GM12878 (cell line): ENCODE measurements around the gene COL4A1. TPM values are rescaled to one million over a fixed set of nuclear protein-coding genes. Genes with fewer than 3 reads are reported as not detected.

Experiments used
- ATAC-seq: fragments of 200-7000 bp; cut with Tn5 transposase; 3 replicates; pipeline ENCODE4 v1.9.1; 2020; ENCODE audit warnings: mild to moderate bottlenecking, moderate library complexity
- BruUV-seq: library from RNA; stranded (reverse); fragments of 400-500 nt; replicated peaks from 2 replicates; lab custom pipeline; 2021; lab: Mats Ljungman, UMichigan
- CTCF ChIA-PET: fragments of 300-600 bp; sonication (Branson Sonifier 250); formaldehyde crosslinking; extraction: SDS; loops from one replicate; lab custom pipeline; 2021; ENCODE audit warnings: inconsistent platforms; lab: Yijun Ruan, JAX
- POLR2A ChIA-PET: fragments of 350-600 bp; formaldehyde crosslinking; extraction: SDS; loops from one replicate; lab custom pipeline; 2021; ENCODE audit warnings: inconsistent platforms; lab: Charles Lee
- RAD21 ChIA-PET: fragments of 300-600 bp; sonication (Branson Sonifier 250); formaldehyde crosslinking; loops from one replicate; lab custom pipeline; 2023; ENCODE audit warnings: antibody characterized with exemption; ENCODE audit not compliant: unreplicated experiment; lab: Charles Lee
- SMC1A ChIA-PET: fragments of 300-600 bp; sonication (Branson Sonifier 250); formaldehyde crosslinking; loops from one replicate; lab custom pipeline; 2023; ENCODE audit not compliant: unreplicated experiment, uncharacterized antibody; lab: Charles Lee
- DNase-seq: peaks from one replicate; pipeline ENCODE4 v3.0.0-alpha.2; 2011; ENCODE audit warnings: low read depth, low spot score
- FAIRE-seq: peaks from 3 replicates; lab custom pipeline; 2011; peaks lifted over from hg19 to GRCh38; lab: Jason Lieb, UNC
- H2AFZ ChIP-seq: 2 replicates; pipeline ENCODE4 v1.6.0; 2011; ENCODE audit warnings: low read depth, low read length, control low read depth; ENCODE audit not compliant: control insufficient read depth
- H3K27ac ChIP-seq: 2 replicates; pipeline ENCODE4 v1.5.1; 2011; ENCODE audit warnings: control low read depth; ENCODE audit not compliant: control insufficient read depth, insufficient read depth
- H3K27me3 ChIP-seq, 2 experiments: replicated peaks in 1 of 2; 2 replicates each; pipeline versions ENCODE4 v1.6.0 to v1.6.1; 2011; ENCODE audit warnings: low read length in 1 of 2; ENCODE audit not compliant: control insufficient read depth in 2 of 2, insufficient read depth in 2 of 2
- H3K36me3 ChIP-seq, 2 experiments: 2 replicates each; pipeline ENCODE4 v1.5.1; 2011; ENCODE audit warnings: low read length in 1 of 2; ENCODE audit not compliant: control insufficient read depth in 2 of 2, insufficient read depth in 2 of 2
- H3K4me1 ChIP-seq: 2 replicates; pipeline ENCODE4 v1.6.1; 2011; ENCODE audit warnings: mild to moderate bottlenecking, low read length, moderate library complexity, mixed read lengths; ENCODE audit not compliant: control insufficient read depth, insufficient read depth
- H3K4me2 ChIP-seq: 2 replicates; pipeline ENCODE4 v1.6.0; 2011; ENCODE audit warnings: control low read depth; ENCODE audit not compliant: control insufficient read depth, insufficient read depth
- H3K4me3 ChIP-seq: fragments of 200-600 bp; sonication (generic); 2 replicates; pipeline ENCODE4 v1.5.1; 2016
- H3K79me2 ChIP-seq: 2 replicates; pipeline ENCODE4 v1.6.0; 2011; ENCODE audit warnings: low read length; ENCODE audit not compliant: control insufficient read depth, insufficient read depth
- H3K9ac ChIP-seq: 2 replicates; pipeline ENCODE4 v1.8.0; 2011; ENCODE audit warnings: low read length, control low read depth, mixed read lengths; ENCODE audit not compliant: control insufficient read depth, insufficient read depth
- H3K9me3 ChIP-seq: replicated peaks from 3 replicates; pipeline ENCODE4 v1.5.1; 2011; ENCODE audit warnings: mild to moderate bottlenecking, low read length; ENCODE audit not compliant: control insufficient read depth, insufficient read depth
- H4K20me1 ChIP-seq: 2 replicates; pipeline ENCODE4 v1.6.0; 2011; ENCODE audit not compliant: control insufficient read depth, insufficient read depth
- BCL3 ChIP-seq: IDR thresholded peaks from 2 replicates; pipeline ENCODE4 v1.6.1; 2011; ENCODE audit warnings: borderline replicate concordance, low read depth, mild to moderate bottlenecking, moderate library complexity, low read length; ENCODE audit not compliant: insufficient read depth, poor library complexity, severe bottlenecking
- CBX3 ChIP-seq: fragments of 200-600 bp; sonication (generic); IDR thresholded peaks from 2 replicates; pipeline ENCODE4 v1.6.1; 2016; ENCODE audit warnings: low read depth, borderline replicate concordance
- CREB1 ChIP-seq: IDR thresholded peaks from 2 replicates; pipeline ENCODE4 v1.6.1; 2012; ENCODE audit warnings: low read depth, mild to moderate bottlenecking, inconsistent platforms
- E2F4 ChIP-seq: IDR thresholded peaks from 2 replicates; pipeline ENCODE4 v1.6.1; 2012; ENCODE audit warnings: low read depth, low read length, improper control_type of control experiment
- IRF4 ChIP-seq: IDR thresholded peaks from 2 replicates; pipeline ENCODE4 v1.6.1; 2011; ENCODE audit warnings: low read depth, low read length
- NR2F1 ChIP-seq: fragments of 450-650 bp; conservative IDR thresholded peaks from 2 replicates; pipeline ENCODE4 v1.6.1; 2017; ENCODE audit warnings: mild to moderate bottlenecking
- RELB ChIP-seq: fragments of 450-650 bp; IDR thresholded peaks from 2 replicates; pipeline ENCODE4 v1.6.1; 2017; ENCODE audit warnings: low read depth, mild to moderate bottlenecking, moderate library complexity
- RFX5 ChIP-seq: IDR thresholded peaks from 2 replicates; pipeline ENCODE4 v1.6.1; 2011; ENCODE audit warnings: low read depth, low read length, improper control_type of control experiment
- SIN3A ChIP-seq: IDR thresholded peaks from 2 replicates; pipeline ENCODE4 v1.6.1; 2012; ENCODE audit warnings: low read depth, low read length, improper control_type of control experiment
- SMAD1 ChIP-seq: fragments of 450-650 bp; IDR thresholded peaks from 2 replicates; pipeline ENCODE4 v1.6.1; 2018; ENCODE audit warnings: mild to moderate bottlenecking, low read depth; ENCODE audit not compliant: partially characterized antibody
- SRF ChIP-seq, 2 experiments: IDR thresholded peaks; 2 replicates each; pipeline ENCODE4 v1.6.1; 2011; ENCODE audit warnings: low read depth in 2 of 2, low read length in 2 of 2, mild to moderate bottlenecking in 1 of 2, moderate library complexity in 1 of 2
- ZNF622 ChIP-seq: fragments of 450-650 bp; IDR thresholded peaks from 2 replicates; pipeline ENCODE4 v1.6.1; 2017; ENCODE audit warnings: mild to moderate bottlenecking, inconsistent platforms
- WGBS: methylation state at CpG from one replicate; pipeline ENCODE4 v1.1.6; 2016; ENCODE audit warnings: low lambda C conversion rate; ENCODE audit not compliant: insufficient replicate concordance, insufficient coverage; ENCODE audit errors: missing lambda C conversion rate; 5-methylcytosine and 5-hydroxymethylcytosine counted together
- in situ Hi-C: fragments of 300-500 bp; cut with MboI; formaldehyde crosslinking; loops from 9 replicates; pipeline ENCODE4 v1.14.3; 2018; ENCODE audit warnings: mixed read lengths
- intact Hi-C: fragments of 100-400 bp; cut with micrococcal nuclease; formaldehyde crosslinking; loops from one replicate; pipeline ENCODE4 v1.14.2; 2022; ENCODE audit not compliant: unreplicated experiment
- polyA plus RNA-seq, 11 experiments: library from polyadenylated mRNA; depleted of rRNA in 4 of 11; unstranded in 6 of 11; stranded (reverse) in 5 of 11; fragments of >200 nt; fragmentation: Nextera tagmentation in 4 of 11; fragmentation: Illumina TruSeq in 1 of 11; extraction: Ambion mirVana in 4 of 11; extraction: Trizol in 1 of 11; gene quantifications; 1 replicate in 1 of 11; 2 replicates in 10 of 11; pipeline versions ENCODE4 v1.2.1 to v1.2.3, GENCODE V29; 2011 to 2016; ENCODE audit warnings: inconsistent platforms in 2 of 11, missing spikeins in 2 of 11, low read depth in 1 of 11
- total RNA-seq, 4 experiments: library from RNA; depleted of rRNA in 3 of 4; stranded (reverse); fragments of >200 nt in 3 of 4; fragmentation: Illumina TruSeq in 1 of 4; extraction: Trizol in 1 of 4; gene quantifications; 2 replicates each; pipeline versions ENCODE4 v1.2.1 to v1.2.3, GENCODE V29; 2013 to 2021

COL4A1 gene
- total and polyA plus RNA-seq, 10 of the 15 experiments (the other 5 are each of a cell fraction or from before 2014, with no cell fraction given), result 0.07 to 0.31 (median 0.13) TPM; not detected in 6

- WGBS, result 45% methylated on average over 7 of the region's 7 CpGs
- POLR2A ChIA-PET, result no interaction called here
- no peak for FAIRE-seq
Measured at GRCh38 chr13:110234532-110234931, 72.4 kb downstream of the COL4A1 start.

More at GRCh38 chr13:110234532-110234931, 72.4 kb downstream of the COL4A1 start:
- intact Hi-C loops, result no loop called here
- Histone ChIP-seq H3K4me3 (no peak overlapping the region), H3K9ac (no peak overlapping the region), H3K4me2 (no peak overlapping the region), H2AFZ (no peak overlapping the region), H3K9me3 (no peaks in the 10 kb centered on the region), H4K20me1 (no peaks in the 10 kb centered on the region), H3K27ac (no peak overlapping the region), H3K27me3 (peaks cover 0 to 5% of the 10 kb centered on the region in 2 experiments; a peak in 1 of 4 replicates), H3K4me1 (no peaks in the 10 kb centered on the region), H3K79me2 (no peaks in the 10 kb centered on the region), H3K36me3 (no peaks in the 10 kb centered on the region)
- no peak for DNase-seq
- BruUV-seq, result no TSS peak
- ChIA-PET RAD21 (no interaction called here), CTCF (no interaction called here), SMC1A (no interaction called here)
- TF ChIP-seq ZNF622, result no peak
- no peak for TF ChIP-seq IRF4
- no peak for TF ChIP-seq SMAD1
- no peak for TF ChIP-seq RELB
- no peak for TF ChIP-seq NR2F1
- TF ChIP-seq E2F4, result no peak
- TF ChIP-seq RFX5, result no peak
- TF ChIP-seq SRF (IDR thresholded peaks at IDR 0.05; ENCODE audit: low read depth in 2 of 2, low read length in 2 of 2), result no peak
- no peak for TF ChIP-seq BCL3
- TF ChIP-seq CBX3, result no peak
- TF ChIP-seq CREB1, result no peak
- no peak for TF ChIP-seq SIN3A
- no peak for ATAC-seq
- in situ Hi-C loops, result no loop called here
